HG03460 (cell line): ENCODE measurements around the gene CNOT11.

ENCODE experiments used
- ATAC-seq: cut with Tn5 transposase; IDR thresholded peaks from one replicate; pipeline ENCODE4 v1.9.1; 2021; ENCODE audit not compliant: unreplicated experiment

CNOT11 gene

DNA sequence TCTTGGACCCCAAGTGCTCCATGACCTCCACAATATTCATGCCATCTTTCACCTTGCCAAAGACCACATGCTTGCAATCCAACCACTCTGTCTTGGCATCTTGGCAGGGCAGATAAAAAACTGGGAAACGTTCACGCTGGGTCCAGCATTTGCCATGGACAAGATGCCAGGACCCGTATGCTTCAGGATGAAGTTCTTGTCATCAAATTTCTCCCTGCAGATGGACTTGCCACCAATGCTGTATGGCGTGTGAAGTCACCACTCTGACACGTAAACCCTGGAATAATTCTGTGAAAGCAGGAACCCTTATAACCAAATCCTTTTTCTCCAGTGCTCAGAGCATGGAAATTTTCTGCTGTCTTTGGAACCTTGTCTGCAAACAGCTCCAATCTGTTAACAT is 21.5 kb downstream of the CNOT11 start:
- ATAC-seq: no peak

DNA sequence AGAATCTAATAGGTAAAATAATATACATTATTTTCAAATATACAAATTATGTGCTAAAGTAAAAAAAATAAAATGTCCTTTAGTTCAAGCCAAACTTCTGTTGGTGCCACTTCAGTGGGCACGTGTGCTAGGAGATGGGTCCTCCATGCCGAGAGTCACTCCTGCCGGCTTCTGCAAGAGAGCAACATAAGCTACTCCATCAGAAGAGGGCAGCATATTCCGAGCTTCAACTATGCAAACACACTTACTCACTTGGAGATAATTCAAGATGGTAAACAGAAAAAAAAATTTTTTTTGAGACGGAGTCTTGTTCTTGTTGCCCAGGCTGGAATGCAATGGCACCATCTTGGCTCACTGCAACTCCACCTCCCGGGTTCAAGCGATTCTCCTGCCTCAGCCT is 24.4 kb downstream of the CNOT11 start:
- ATAC-seq: no peak

DNA sequence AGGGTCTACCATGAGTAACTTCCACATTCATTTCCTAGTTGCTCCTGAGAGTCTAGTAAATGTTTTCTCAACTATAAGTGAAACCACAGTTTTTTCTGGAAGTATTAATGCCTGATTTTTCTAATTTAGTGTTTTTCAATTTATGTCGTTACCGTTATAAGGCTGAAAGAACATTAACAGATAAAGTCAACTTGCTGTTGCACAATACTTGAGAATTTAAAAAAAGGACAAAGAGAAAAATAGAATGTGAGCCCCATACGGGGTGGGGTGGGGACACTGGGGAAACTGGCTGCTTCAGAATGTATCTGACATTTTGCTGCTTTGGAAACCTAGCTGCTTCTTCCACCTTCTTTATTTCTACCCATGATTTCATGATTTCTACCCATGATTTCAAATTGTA is 26.2 kb downstream of the CNOT11 start:
- ATAC-seq: no peak

DNA sequence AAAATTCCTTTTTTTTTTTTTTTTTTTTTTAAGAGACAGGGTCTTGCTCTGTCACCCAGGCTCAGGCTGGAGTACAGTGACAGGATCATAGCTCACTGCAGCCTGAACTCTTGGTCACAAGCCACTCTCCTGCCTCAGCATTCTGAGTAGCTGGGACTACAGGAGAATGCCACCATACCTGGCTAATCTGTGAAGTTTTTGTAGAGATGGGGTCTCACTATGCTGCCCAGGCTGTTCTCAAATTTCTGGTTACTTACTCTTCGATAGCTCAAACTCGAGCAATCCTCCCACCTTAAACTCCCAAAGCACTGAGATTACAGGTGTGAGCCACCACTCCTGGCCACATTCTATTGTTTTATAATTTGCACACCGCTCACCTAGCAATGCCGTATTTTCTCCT is 28.8 kb downstream of the CNOT11 start:
- no peak for ATAC-seq

DNA sequence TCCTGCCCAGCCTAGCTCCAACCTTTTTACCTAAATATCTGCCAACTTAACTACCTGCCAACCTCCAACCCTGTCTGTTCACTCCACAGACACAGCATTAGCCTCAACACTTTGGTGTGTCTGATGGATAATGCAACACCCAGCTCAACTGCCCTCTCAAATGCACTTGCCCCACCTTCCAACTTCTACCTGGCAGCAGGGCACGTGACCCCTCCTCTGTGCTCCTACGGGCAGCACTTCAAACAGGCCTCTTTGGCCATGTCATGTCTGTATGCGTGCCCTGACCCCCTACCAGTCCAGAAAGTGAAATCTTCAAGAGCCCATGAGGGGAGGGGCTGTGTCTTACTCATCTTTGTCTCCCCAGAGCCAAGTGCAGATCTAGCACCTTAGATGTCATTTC is 30.3 kb downstream of the CNOT11 start:
- no peak for ATAC-seq

DNA sequence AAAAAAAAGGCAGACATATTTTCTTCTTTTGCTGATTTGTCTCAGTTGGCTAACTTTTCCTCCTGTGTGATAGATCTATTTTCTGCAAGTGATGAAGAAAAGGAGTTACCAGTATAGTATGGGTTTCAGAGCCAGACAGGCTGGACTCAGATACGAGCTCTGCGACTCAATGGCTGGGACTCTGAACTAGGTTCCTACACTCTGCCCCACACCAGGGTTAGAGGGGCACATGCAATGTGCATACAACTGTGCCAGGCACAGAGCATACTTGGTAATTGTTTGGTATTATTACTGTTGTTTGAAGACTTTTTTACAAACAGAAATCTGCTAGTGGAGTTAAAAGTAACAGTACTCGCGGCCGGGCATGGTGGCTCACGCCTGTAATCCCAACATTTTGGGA is 34.0 kb downstream of the CNOT11 start:
- ATAC-seq: no peak

DNA sequence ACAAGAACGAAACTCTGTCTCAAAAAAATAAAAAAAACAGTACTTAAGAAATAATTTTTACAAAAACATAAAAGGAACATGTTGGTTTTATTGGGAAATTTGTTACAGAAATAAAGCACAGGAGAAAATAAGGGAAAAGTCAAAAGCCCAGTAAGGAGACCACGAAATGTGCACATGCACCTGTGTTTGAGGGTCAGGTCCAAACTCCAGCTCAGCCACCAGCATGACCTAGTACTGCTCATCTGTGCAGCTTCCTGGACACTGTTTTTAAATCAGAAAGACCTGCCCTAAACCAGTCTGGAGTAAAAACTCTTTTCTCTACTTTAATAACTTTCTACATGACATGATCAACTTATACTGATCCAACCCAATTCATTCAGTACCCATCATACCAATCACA is 34.6 kb downstream of the CNOT11 start:
- ATAC-seq: no peak

DNA sequence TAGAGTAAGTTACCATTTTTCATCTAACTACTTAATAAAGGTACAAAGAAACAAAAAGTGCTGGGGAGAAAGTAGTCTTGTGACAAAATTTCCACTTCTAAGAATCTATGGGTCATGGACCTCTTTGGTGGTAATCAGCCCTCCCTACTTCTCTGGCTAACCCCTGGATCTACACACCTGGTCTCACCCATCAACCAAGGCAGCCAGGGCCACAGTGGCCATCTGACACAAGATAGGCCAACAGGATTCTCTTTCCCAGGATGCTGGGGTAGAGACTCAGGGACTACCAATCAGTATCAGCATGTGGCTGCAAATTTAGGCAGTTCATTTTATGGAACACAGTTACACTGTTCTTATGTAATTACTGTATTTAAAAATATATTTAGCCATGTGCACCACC is 38.0 kb downstream of the CNOT11 start:
- ATAC-seq: no peak

DNA sequence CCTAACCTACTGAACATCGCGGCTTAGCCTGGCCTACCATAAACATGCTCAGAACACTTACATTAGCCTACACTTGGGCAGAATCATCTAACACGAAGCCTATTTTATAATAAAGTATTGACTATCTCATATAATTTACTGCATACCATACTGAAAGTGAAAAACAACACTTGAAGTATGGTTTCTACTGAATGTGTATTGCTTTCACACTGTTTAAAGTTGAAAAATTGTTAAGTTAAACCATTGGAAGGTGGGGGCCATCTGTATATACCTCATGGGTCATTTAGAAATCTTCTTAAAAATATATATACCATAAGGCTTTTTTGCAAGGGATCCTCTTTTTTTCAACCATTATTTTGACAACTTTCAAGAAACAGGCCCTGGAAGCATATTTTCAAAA is 39.3 kb downstream of the CNOT11 start:
- no peak for ATAC-seq

DNA sequence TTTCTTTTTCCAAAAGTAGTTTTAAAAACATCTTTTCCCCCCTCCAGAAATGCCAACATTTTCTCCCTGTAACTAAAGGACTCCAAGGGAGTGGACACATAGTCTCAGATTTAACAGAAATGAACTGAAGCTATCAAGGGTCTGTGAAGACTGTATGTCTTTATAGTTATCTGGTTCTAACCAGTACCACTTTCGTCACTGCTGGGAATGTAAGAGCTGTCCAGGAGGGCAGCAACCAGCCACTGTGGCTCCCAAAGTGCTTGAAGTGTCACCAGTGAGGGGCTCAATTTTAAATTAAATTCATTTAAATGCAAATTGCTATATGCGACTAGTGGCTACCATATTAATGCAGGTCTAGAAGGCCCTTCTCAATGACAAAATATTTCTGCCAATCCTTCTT is 40.9 kb downstream of the CNOT11 start:
- ATAC-seq: no peak

DNA sequence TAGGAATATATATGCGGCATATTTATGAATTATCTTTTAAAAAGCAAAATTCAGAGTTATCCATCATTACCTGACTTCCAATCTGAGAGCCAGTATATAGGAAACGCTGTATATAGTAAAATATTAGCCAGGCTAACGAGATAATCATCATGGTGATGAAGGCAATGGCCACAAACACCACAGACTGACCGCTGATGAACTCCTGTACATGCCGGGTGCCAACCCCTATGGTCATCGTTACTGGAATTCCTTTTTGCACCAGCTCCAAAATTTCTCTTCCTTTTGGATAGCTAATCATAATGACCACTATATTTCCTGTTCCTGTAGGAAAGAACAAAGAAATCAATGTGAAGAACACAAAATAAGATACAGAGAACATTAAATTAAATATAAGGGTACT is 42.2 kb downstream of the CNOT11 start:
- no peak for ATAC-seq

DNA sequence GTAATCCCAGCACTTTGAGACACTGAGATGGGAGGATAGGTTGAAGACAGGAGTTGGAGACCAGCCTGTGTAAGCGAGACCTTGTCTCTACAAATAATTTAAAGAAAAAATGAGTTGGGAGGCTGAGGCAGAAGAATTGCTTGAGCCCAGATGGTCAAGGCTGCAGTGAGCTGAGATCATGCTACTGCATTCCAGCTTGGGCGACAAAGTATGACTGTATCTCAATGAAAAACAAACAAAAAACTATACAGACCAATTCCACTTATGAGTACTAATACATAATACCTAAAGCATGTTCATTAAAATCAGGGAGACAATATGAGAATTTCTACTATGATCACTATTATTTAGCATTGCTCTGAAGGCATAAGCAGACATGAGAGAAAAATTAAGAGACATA is 43.2 kb downstream of the CNOT11 start:
- ATAC-seq: no peak

DNA sequence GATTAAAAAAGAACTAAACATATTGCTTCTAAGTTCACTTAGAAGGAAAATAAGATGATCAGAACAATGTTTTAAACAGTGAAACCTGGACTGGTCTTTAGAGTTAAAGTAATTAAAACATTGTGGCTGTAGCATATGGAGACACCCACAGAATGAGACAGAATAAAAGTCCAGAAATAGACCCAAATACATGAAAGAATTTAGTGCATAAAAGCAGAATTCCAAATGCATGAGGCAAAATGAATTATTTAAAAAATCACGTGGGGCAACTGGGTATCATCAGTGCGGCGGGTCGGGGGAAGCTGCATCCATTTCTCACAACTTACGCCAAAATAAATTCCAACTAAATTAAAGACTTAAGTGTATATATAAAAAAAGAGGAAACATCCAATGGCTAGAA is 43.7 kb downstream of the CNOT11 start:
- no peak for ATAC-seq

DNA sequence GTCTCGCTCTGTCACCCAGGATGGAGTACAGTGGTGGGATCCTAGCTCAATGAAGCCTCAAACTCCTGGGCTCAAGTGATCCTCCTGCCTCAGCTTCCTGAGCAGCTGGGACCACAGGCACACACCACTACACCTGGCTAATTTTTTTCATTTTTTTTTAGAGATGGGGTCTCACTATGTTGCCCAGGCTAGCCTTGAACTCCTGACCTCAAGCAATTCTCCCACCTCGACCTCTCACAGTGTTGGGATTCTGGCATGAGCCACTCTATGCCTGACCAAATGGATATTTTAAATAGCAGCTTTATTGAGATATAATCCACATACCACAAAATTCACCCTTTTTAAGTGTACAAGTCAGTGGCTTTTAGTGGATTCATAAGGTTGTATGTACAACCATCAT is 44.7 kb downstream of the CNOT11 start:
- ATAC-seq: no peak

DNA sequence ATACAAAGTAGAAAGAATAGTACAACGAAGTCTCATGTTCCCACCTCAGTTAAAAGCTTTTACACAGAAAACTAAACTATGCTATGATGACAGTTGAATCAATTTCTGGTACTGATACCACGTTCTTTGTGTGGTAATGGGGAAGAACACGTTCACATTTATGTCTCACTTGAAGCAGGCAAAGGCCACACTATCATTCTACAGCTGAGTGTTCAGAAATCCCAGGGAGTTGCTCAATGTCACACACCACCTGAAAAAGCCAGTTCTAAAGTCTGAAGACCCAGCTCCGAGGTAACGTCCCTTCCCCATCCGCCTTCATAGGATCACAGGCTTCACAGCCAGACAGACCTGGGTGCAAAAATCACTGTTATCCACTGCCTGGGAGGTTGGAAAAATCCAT is 46.9 kb downstream of the CNOT11 start:
- ATAC-seq: no peak

DNA sequence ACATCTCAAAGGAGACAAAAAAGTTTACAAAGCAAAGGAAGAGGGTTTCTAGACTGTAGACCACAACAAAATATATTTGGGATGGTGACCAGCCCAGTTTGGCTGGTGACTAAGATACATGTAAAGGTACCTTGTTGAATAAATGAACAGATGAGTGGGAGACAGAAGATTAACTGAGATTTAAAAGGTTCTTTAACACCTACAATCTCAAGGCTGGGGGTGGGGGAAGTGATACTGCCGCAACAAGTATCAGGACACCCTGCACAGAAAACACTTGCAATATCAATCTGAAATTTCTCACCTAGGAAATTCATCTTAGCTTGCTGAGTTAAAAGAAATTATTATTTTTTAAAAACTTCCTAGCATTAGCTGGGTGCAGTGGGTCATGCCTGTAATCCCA is 47.5 kb downstream of the CNOT11 start:
- ATAC-seq: no peak

DNA sequence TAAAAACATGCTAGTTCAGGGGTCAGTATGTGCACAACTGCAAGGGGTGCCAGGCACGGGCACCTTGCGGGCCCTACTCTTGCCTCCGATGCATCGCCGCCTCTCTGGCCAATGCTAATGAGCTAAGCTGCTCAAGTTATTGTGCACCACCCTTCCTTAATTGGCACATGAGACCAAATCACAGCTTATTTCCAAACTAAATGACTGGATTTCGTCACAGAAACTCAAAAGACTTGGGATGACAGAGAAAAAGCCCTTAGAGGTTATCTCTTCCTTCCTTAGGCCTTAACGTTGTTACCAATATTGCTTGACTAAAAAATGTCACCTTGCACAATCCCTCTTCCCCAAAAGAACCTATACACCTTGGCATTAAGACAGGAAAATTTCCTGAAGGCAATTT is 48.1 kb downstream of the CNOT11 start:
- no peak for ATAC-seq

DNA sequence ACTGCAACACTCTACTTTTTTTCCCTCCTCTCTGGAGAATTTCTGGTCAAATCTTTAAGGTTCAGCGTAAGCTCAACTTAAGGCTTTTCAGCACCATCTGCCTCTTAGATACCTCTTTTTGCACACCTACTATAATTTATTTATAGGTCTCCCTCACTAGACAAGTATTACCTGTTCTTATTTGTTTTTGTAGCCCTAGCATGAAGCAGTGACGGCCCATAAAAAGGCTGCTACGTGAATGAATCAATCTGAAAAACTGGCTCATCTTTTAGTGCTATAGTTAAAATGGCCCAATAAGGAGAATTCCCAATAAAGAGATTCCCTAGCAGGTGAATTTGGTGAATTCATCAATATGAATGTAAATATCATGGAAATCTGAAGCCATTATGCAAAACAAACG is 49.3 kb downstream of the CNOT11 start:
- ATAC-seq: no peak

DNA sequence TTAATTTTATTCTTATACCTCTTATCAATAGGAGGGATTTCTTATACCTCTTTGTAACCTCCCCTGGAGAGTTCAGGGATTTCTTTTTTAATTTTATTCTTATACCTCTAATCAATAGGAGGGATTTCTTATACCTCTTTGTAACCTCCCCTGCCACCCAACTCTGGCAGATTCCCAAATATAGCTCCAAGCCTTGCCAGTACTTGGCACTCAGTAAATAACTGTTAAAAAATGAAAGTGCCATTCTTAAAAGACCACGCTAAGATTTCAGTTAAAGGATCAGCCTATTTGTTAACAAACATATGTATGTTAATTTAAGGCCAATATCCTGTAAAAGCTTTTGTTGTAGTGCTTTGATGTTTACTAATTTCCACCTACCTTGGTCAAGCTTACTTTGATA is 51.0 kb downstream of the CNOT11 start:
- no peak for ATAC-seq

DNA sequence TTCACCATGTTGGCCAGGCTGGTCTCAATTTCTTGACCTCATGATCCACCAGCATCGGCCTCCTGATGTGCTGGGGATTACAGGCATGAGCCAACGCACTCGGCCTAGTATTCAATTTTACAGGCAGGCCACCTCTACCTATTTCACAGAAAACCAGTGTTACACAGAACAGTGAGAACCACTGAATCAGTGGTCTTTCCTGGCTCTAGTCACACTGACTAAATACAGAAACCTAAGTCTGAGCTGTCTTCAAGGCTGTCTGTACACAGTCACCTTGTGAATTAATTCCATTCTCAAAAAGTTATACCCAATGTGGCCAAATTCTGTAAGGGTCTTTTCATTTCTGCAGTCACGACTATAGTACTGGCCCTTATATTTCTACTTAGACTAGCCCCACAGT is 52.3 kb downstream of the CNOT11 start:
- ATAC-seq: no peak

DNA sequence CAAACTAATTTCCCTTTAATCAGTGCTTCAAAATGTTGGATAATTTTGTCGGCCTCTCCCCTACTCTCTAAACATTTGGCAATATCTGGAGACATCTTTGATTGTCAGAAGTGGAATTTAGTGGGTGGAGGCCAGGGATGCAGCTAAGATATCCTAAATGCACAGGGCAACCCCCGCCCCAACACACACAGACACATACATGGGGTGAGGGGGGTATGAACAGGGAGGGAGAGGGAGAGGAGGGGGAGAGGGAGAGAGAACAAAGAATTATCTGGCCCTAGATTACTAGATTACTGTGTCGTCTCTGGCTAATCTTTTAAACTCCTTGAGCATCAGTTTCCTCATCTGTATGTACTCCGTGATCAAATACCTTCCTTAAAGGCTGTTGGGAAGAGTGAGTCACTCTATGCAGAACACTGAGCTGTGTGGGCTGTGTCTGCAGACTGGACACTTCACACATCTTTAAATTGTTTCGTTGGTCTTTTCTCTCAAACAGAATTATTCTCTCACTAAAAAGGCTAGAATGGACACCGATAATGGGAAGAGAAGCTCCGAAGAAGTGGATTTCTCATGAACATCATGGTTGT is 52.9 kb downstream of the CNOT11 start:
- ATAC-seq: no peak

DNA sequence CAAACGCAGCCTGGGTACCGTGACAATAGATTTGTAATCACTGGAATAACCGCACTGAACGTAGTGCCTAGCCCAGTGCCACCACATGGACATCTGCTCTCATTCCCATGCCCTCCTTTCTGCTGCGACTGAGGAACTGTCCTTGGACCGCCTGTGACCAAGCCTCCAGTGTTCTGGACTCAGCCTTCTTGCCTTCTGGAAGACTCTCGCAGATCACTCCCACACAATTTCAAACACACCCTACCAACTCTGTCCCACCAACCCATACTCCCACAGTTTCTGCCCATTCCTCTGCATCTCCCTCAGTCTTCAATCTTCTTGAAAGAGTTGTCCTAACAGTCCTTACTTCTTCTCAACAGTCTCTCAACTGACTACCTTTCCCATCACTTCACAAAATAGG is 53.7 kb downstream of the CNOT11 start:
- peak; percentile 0 for ATAC-seq

DNA sequence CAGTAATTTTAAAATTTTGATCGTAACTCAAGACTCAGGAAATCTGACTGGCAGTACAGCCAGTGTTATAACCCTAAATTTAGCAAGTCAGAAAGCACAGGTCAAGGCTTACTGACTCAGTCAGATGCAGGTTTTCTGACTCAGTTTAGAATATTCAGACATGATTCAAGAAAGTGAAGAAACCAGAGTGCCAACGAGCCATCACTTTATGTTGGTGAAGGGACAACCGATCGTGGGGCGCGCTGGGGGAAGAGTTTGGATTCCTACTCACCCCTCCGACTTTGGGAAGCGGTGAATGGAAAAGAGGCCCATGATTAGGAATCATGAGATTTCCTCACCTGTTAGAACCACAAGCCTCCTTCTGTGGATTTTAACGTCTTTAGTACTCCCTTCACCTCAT is 54.8 kb downstream of the CNOT11 start:
- no peak for ATAC-seq

DNA sequence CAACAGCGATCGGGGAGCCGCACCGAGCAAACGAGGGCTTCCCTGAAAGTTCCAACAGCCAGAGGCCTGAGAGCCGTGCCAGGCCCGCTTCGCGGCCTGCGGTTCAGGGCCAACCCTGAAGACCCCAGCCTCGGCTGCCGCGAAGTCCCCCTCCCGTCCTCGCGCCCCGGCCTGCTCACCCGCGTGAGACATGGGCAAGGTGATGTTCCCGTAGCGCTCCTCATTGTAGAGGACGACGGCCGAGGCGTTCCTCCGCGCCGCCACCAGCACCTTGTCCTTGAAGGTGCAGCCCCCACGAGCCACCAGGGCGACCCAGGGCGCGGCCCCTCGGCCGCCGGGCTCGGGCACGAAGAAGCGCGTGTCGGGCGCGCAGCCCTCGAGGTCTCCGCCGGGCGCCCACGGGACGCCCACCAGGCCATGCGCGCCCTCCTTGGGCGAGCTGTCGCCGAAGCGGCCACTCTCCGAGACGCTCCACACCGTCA is 55.3 kb downstream of the CNOT11 start:
- peak; percentile 9 for ATAC-seq
